ENCODE results near the gene DPP6. TPM values are rescaled to one million over a fixed set of nuclear protein-coding genes. Genes with fewer than 3 reads are reported as not detected.

Gene DPP6
- total RNA-seq, 4 donors from 2014 or later = 13.4 to 33.2 (median 26.8) TPM

DNA sequence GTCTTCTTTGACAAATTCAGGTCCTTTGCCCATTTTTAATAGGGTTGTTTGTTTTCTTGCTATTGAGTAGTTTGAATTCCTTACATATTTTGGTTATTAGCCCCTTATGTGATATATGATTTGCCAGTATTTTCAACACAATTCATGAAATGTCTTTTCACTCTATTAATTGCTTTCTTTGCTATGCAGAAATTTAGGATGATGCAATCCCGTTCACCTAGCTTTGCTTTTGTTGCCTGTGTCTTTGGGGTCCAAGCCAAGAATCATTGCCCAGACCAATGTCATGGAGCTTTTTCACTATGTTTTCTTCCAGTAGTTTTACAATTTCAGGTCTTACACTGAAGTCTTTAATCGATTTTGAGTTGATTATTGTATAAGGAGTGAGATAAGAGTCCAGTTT, 796.3 kb downstream of the DPP6 start:
- no peak overlapping the region for H3K27ac ChIP-seq (replicated peaks in 1 of 4)
- no peaks in the 10 kb centered on the region for H3K36me3 ChIP-seq
- H3K4me1 ChIP-seq = no peaks in the 10 kb centered on the region
- intact Hi-C loops (cut with DNase I) = no loop called here
- H3K4me3 ChIP-seq = no peak overlapping the region
- 57% methylated on average over 2 of the region's 2 CpGs for WGBS
- no peak for DNase-seq (ENCODE audit: extremely low spot score)
- peaks cover 0 to 13% (median 5%) of the 10 kb centered on the region in 4 donors for H3K9me3 ChIP-seq
- H3K27me3 ChIP-seq = no peaks in the 10 kb centered on the region
- TF ChIP-seq EP300 (IDR thresholded peaks at IDR 0.05) (no peak), POLR2AphosphoS5 (IDR thresholded peaks at IDR 0.05) (no peak), POLR2A (IDR thresholded peaks at IDR 0.05; ENCODE audit: low read depth) (no peak)
- TF ChIP-seq, protein P1, sequence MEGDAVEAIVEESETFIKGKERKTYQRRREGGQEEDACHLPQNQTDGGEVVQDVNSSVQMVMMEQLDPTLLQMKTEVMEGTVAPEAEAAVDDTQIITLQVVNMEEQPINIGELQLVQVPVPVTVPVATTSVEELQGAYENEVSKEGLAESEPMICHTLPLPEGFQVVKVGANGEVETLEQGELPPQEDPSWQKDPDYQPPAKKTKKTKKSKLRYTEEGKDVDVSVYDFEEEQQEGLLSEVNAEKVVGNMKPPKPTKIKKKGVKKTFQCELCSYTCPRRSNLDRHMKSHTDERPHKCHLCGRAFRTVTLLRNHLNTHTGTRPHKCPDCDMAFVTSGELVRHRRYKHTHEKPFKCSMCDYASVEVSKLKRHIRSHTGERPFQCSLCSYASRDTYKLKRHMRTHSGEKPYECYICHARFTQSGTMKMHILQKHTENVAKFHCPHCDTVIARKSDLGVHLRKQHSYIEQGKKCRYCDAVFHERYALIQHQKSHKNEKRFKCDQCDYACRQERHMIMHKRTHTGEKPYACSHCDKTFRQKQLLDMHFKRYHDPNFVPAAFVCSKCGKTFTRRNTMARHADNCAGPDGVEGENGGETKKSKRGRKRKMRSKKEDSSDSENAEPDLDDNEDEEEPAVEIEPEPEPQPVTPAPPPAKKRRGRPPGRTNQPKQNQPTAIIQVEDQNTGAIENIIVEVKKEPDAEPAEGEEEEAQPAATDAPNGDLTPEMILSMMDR (IDR thresholded peaks at IDR 0.05) = no peak

DNA sequence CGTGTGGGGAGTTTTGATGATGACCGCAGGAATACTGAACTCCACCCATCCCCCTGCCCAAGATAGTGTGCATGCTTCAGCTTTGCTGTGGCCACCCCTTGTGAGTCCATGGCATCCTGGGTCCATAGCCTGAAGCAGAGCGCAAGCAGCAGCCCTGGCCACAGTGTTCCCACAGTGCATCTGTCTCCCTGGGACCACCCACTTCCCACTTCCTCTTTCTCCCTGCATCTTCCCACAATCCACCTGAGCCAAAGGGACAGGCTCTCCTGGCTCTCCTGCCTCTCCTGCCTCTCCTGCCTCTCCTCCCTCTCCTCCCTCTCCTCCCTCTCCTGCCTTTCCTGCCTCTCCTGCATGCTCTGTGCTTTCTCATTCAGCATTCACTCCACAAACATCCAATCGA, 800.0 kb downstream of the DPP6 start:
- Histone ChIP-seq H3K4me3 (no peak overlapping the region), H3K27ac (replicated peaks in 1 of 4) (no peak overlapping the region), H3K4me1 (no peaks in the 10 kb centered on the region), H3K36me3 (no peaks in the 10 kb centered on the region), H3K27me3 (no peaks in the 10 kb centered on the region), H3K9me3 (peaks cover 0 to 13% (median 5%) of the 10 kb centered on the region in 4 donors)
- intact Hi-C loops (cut with DNase I) = no loop called here
- TF ChIP-seq POLR2AphosphoS5 (IDR thresholded peaks at IDR 0.05) (no peak), POLR2A (IDR thresholded peaks at IDR 0.05; ENCODE audit: low read depth) (no peak)
- TF ChIP-seq, protein P1 (IDR thresholded peaks at IDR 0.05) = no peak
- WGBS = 94% methylated on average over 3 of the region's 4 CpGs
- no peak for DNase-seq (ENCODE audit: extremely low spot score)

DNA sequence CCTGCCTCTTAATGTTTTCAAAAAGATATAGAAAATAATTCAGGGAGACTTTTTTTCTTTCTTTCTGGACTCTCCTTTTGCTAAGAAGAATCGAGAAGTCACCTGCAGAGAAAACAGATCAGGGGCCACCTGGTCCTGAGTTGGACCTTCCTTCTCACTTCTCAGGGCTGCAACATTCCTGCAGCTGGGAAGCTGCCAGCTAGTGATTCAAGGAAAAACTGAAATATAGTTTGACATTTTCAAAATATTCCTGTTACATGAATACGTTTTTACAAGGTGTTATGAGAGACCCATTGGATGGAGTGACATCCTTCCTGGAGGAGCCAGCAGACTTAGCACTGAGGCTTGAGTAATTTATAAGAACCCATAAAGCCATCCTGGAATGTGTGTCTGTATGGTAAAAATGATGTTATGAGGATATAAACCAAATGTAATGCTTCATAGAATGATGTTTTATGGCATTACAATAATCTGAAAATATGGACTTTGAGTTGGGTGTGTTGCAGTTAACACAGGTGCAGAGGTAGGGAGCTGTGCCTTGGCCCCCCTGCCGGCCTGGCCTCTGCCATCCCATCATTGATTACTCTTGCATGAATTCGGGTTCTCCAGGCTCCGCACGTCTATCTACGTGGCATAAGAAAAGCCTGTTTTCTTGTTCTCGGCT, 801.0 kb downstream of the DPP6 start:
- DNase-seq (ENCODE audit: extremely low spot score) = no peak

DNA sequence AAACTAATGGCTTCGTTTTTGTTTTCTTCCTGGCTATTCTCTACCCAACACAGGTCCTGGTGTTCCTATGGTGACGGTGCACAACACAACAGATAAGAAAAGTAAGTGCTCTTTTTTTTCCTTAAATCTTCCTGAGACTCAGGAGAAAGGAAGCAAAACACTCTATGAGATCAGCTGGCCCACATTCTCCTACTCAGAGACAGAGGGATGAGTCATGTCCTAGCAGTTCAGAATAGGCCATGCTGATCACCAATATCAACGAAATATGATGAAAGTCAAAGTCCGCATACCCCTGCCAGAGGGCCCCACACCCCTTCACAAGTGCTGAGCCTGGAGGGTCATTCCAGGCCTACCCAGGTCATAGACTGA, 801.5 kb downstream of the DPP6 start:
- H3K4me1 ChIP-seq = no peaks in the 10 kb centered on the region
- intact Hi-C loops (cut with DNase I) = no loop called here
- WGBS = 90% methylated on average over 4 of the region's 4 CpGs
- no peaks in the 10 kb centered on the region for H3K27me3 ChIP-seq
- H3K27ac ChIP-seq (replicated peaks in 1 of 4) = no peak overlapping the region
- DNase-seq (ENCODE audit: extremely low spot score) = no peak
- H3K4me3 ChIP-seq = no peak overlapping the region
- TF ChIP-seq, protein P1 (IDR thresholded peaks at IDR 0.05) = no peak
- TF ChIP-seq POLR2A (IDR thresholded peaks at IDR 0.05; ENCODE audit: low read depth) (no peak), POLR2AphosphoS5 (IDR thresholded peaks at IDR 0.05) (no peak), EP300 (IDR thresholded peaks at IDR 0.05) (no peak)
- peaks cover 0 to 6% (median 0%) of the 10 kb centered on the region in 4 donors for H3K36me3 ChIP-seq
- H3K9me3 ChIP-seq = peaks cover 0 to 13% (median 5%) of the 10 kb centered on the region in 4 donors

More for the DNA sequence above, 801.0 kb downstream of the DPP6 start:
- TF ChIP-seq POLR2A (IDR thresholded peaks at IDR 0.05; ENCODE audit: low read depth) = no peak
- TF ChIP-seq, protein P1 (IDR thresholded peaks at IDR 0.05) = no peak
- TF ChIP-seq EP300 (IDR thresholded peaks at IDR 0.05) = no peak
- no peak for TF ChIP-seq POLR2AphosphoS5 (IDR thresholded peaks at IDR 0.05)
- no peaks in the 10 kb centered on the region for H3K27me3 ChIP-seq
- no peaks in the 10 kb centered on the region for H3K4me1 ChIP-seq
- peaks cover 0 to 13% (median 5%) of the 10 kb centered on the region in 4 donors for H3K9me3 ChIP-seq
- intact Hi-C loops (cut with DNase I) = no loop called here
- H3K27ac ChIP-seq (replicated peaks in 1 of 4) = no peak overlapping the region
- no peak overlapping the region for H3K4me3 ChIP-seq
- 90% methylated on average over 8 of the region's 8 CpGs for WGBS
- peaks cover 0 to 4% (median 0%) of the 10 kb centered on the region in 4 donors for H3K36me3 ChIP-seq

DNA sequence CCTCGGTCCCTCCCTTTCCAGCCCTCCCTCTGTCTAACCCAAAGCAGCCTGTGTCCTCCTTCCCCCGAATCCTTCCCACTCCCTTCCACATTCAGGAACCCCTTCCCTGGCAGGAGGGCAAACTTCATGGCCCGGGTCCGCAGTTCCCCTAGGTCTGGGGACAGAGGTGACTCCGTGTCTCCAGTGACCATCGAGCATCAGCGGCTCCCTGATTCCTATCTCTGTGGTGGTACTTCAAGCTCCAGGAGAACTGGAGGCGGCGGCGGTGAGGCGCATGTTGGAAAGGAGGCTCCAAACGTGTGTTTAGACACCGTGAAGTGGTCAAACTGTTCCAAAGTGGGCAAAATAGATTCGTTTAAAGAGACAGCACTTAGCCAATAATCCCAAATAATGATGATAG, 802.6 kb downstream of the DPP6 start:
- WGBS = 90% methylated on average over 13 of the region's 14 CpGs
- no peak for TF ChIP-seq POLR2AphosphoS5 (IDR thresholded peaks at IDR 0.05)
- no peak for TF ChIP-seq EP300 (IDR thresholded peaks at IDR 0.05)
- TF ChIP-seq POLR2A (IDR thresholded peaks at IDR 0.05; ENCODE audit: low read depth) = no peak
- TF ChIP-seq, protein P1 (IDR thresholded peaks at IDR 0.05) = no peak
- Histone ChIP-seq H3K4me1 (no peaks in the 10 kb centered on the region), H3K27ac (replicated peaks in 1 of 4) (no peak overlapping the region), H3K27me3 (no peaks in the 10 kb centered on the region), H3K4me3 (no peak overlapping the region), H3K36me3 (peaks cover 0 to 6% (median 0%) of the 10 kb centered on the region in 4 donors), H3K9me3 (peaks cover 0 to 5% (median 5%) of the 10 kb centered on the region in 4 donors)
- intact Hi-C loops (cut with DNase I) = no loop called here
- DNase-seq (ENCODE audit: extremely low spot score) = no peak
